Left ventricle myocardium inferior (tissue), 1 donor: ENCODE results near the gene SNX27. TPM values are rescaled to one million over a fixed set of nuclear protein-coding genes. Genes with fewer than 3 reads are reported as not detected.

Experiments used
- DNase-seq: peaks from one replicate; pipeline ENCODE4 v3.0.0-alpha.2; 2020
- H3K27ac ChIP-seq: fragments of 200-600 bp; replicated peaks from 2 replicates; pipeline ENCODE4 v1.8.0; 2021
- H3K27me3 ChIP-seq: fragments of 200-600 bp; 2 replicates; pipeline ENCODE4 v1.8.0; 2021; ENCODE audit warnings: low read depth
- H3K36me3 ChIP-seq: fragments of 200-600 bp; 2 replicates; pipeline ENCODE4 v1.8.0; 2021
- H3K4me1 ChIP-seq: fragments of 200-600 bp; 2 replicates; pipeline ENCODE4 v1.8.0; 2021
- H3K4me3 ChIP-seq: fragments of 200-600 bp; 2 replicates; pipeline ENCODE4 v1.8.0; 2021; ENCODE audit warnings: mild to moderate bottlenecking, moderate library complexity
- H3K9me3 ChIP-seq: fragments of 200-600 bp; replicated peaks from 2 replicates; pipeline ENCODE4 v1.8.0; 2021
- intact Hi-C: fragments of 100-400 bp; cut with micrococcal nuclease; formaldehyde crosslinking; loops from one replicate; pipeline ENCODE4 v1.11.0; 2022
- total RNA-seq: library from RNA; stranded (reverse); fragmentation: NEBNext Ultra II Directional; extraction: Animal tissue kit (Norgen Biotek cat#: 25700); gene quantifications from one replicate; pipeline ENCODE4 v1.2.1, GENCODE V29; 2021
- TF ChIP-seq, protein P1 (sequence below): fragments of 200-600 bp; IDR thresholded peaks from 2 replicates; pipeline ENCODE4 v1.8.0; 2021; ENCODE audit warnings: antibody characterized with exemption, mild to moderate bottlenecking, borderline replicate concordance
- donor health status: DM: no; HTN: yes; CAD: no; lungs with severe emphysema.

The SNX27 gene
- total RNA-seq, 1 donor from 2014 or later: 31.8 TPM

GRCh38 chr1:151629278-151629677 lies 17.4 kb downstream of the SNX27 start:
- intact Hi-C loops: no loop called here

DNA sequence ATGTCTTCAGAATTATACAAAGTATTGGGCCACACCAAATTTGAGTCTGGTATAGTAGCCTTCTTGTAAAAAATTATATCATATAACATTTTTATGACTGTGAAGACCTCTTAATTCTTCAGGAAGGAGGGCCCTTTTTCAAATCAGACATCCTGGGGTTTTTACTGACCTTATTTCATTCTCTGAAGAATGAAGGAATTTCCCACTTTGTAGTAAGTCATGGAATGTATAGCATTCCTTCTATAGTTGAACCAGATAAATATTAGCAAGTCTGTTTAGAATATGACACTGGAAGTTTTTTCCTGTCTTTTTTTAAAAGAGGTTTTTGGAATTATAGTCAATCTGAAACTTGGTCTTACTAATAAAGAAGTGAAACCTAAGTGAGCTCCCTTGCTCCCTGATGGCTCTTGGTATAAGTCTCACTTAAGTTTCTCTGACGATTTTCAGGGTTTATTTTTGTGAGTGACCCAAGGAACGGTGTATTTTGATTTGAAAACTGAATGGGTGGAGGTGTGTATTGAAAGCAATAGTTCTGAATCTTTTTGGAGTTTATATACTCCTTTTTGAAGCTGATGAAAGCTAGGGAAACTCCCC lies 23.7 kb downstream of the SNX27 start:
- peaks cover under 1% of the 10 kb centered on the region for H3K36me3 ChIP-seq
- H3K27ac ChIP-seq: no peak overlapping the region
- H3K4me1 ChIP-seq: peaks cover 28% of the 10 kb centered on the region
- intact Hi-C loops: no loop called here
- TF ChIP-seq, protein P1, sequence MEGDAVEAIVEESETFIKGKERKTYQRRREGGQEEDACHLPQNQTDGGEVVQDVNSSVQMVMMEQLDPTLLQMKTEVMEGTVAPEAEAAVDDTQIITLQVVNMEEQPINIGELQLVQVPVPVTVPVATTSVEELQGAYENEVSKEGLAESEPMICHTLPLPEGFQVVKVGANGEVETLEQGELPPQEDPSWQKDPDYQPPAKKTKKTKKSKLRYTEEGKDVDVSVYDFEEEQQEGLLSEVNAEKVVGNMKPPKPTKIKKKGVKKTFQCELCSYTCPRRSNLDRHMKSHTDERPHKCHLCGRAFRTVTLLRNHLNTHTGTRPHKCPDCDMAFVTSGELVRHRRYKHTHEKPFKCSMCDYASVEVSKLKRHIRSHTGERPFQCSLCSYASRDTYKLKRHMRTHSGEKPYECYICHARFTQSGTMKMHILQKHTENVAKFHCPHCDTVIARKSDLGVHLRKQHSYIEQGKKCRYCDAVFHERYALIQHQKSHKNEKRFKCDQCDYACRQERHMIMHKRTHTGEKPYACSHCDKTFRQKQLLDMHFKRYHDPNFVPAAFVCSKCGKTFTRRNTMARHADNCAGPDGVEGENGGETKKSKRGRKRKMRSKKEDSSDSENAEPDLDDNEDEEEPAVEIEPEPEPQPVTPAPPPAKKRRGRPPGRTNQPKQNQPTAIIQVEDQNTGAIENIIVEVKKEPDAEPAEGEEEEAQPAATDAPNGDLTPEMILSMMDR: no peak
- no peaks in the 10 kb centered on the region for H3K9me3 ChIP-seq
- DNase-seq: no peak
- H3K27me3 ChIP-seq: no peaks in the 10 kb centered on the region
- no peak overlapping the region for H3K4me3 ChIP-seq

More at GRCh38 chr1:151629278-151629677, 17.4 kb downstream of the SNX27 start:
- no peak overlapping the region for H3K27ac ChIP-seq
- DNase-seq: no peak
- H3K27me3 ChIP-seq: no peaks in the 10 kb centered on the region
- no peak overlapping the region for H3K4me3 ChIP-seq
- TF ChIP-seq, protein P1: no peak
- no peaks in the 10 kb centered on the region for H3K9me3 ChIP-seq
- H3K36me3 ChIP-seq: peaks cover 9% of the 10 kb centered on the region
- H3K4me1 ChIP-seq: no peaks in the 10 kb centered on the region

DNA sequence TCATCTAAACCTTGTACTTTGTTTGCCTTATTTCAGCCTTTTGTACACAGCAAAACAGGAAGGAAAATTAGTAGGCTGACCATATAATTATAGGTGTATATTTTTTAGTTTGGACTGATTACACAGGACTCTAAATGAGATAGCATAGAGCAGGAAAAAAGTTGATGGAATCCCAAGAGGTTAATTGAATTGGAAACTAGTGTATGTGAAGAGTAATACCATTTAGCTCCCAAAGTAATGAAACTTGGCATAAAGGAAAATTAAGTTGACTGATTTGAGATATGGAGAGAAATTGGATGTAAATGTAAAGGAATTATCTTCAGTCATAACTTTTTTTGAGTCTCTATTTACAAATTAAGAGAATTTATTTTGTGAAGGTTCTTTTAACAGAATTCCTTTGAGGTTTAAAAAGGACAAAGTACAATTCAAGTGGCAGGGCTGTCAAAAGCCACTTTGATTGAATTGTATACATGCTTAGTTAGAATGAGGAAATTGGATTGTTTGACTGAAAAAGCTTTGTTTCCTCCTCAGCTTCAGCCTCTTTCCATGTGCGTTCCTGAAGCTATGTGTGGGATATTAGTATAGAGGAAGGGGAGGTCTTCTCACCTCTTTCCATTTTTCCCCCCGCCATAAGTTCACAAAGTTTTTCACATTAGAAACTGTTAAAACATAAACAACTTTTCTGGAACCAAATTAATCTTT lies 26.4 kb downstream of the SNX27 start:
- intact Hi-C loops: no loop called here
- Histone ChIP-seq H3K4me3 (no peak overlapping the region), H3K4me1 (peaks cover 28% of the 10 kb centered on the region), H3K9me3 (no peaks in the 10 kb centered on the region), H3K27ac (no peak overlapping the region), H3K36me3 (peaks cover 6% of the 10 kb centered on the region), H3K27me3 (no peaks in the 10 kb centered on the region)
- DNase-seq: no peak
- TF ChIP-seq, protein P1: no peak

DNA sequence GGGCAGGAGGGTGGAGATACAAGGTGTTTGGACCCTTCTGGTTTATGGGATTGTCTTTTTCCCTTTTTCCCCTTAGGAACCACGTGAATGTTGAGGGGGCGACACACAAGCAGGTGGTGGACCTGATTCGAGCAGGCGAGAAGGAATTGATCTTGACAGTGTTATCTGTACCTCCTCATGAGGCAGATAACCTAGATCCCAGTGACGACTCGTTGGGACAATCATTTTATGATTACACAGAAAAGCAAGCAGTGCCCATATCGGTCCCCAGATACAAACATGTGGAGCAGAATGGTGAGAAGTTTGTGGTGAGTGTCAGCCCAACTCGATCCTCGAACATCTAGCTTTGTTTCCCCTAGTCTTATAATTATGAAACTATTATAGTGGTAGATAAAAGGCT lies 27.0 kb downstream of the SNX27 start:
- Histone ChIP-seq H3K27ac (no peak overlapping the region), H3K36me3 (peaks cover 6% of the 10 kb centered on the region), H3K9me3 (no peaks in the 10 kb centered on the region), H3K4me1 (peaks cover 28% of the 10 kb centered on the region), H3K27me3 (no peaks in the 10 kb centered on the region), H3K4me3 (no peak overlapping the region)
- DNase-seq: no peak
- intact Hi-C loops: no loop called here
- TF ChIP-seq, protein P1: no peak

DNA sequence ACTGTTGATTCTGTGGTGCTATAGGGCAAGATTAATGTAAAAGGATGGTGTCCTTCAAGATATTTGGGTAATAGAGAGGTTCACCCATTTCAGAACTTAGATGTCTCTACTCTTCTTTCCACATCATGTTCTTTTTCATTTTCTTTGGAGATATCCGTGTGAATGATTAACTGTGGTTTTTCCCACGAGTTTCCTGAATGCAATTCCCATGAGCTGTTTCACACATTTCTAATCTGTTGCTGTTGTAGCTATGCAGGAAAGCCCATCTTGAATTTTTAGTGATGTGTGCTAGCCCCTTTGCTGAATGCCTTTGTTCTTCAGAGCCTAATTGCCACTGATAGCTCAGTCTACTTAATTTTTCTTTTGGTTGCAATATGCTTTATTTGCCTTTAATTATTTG lies 27.6 kb downstream of the SNX27 start:
- intact Hi-C loops: no loop called here
- TF ChIP-seq, protein P1: no peak
- DNase-seq: no peak
- Histone ChIP-seq H3K4me1 (peaks cover 28% of the 10 kb centered on the region), H3K4me3 (no peak overlapping the region), H3K27ac (no peak overlapping the region), H3K27me3 (no peaks in the 10 kb centered on the region), H3K9me3 (no peaks in the 10 kb centered on the region), H3K36me3 (peaks cover 6% of the 10 kb centered on the region)
